ENCODE results near the gene PTPRO. TPM values are rescaled to one million over a fixed set of nuclear protein-coding genes. Genes with fewer than 3 reads are reported as not detected.

Gene PTPRO
- total RNA-seq, 4 donors from 2014 or later, result 0.10 to 1.1 (median 0.32) TPM

DNA sequence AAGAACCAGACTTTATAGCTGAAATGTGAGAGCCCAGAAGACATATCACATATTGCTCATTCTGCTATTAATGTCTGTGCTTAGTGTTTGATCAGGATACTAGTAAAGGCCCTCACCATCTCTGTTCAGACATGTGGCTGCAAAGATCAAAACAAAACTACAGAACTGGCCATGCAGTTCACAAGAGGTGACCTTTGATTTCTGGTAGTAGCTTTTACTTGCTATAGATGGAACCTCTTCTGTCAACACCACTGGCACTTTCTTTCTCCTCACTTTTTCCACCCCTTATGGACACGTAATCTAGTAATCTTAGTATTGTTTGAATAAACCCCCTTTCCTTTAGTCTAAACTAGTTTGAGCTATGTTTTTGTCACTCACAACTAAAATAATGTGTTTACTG lies 252.0 kb downstream of the PTPRO start:
- no peak for DNase-seq
- no peak for TF ChIP-seq POLR2A (IDR thresholded peaks at IDR 0.05)
- TF ChIP-seq, protein P1, sequence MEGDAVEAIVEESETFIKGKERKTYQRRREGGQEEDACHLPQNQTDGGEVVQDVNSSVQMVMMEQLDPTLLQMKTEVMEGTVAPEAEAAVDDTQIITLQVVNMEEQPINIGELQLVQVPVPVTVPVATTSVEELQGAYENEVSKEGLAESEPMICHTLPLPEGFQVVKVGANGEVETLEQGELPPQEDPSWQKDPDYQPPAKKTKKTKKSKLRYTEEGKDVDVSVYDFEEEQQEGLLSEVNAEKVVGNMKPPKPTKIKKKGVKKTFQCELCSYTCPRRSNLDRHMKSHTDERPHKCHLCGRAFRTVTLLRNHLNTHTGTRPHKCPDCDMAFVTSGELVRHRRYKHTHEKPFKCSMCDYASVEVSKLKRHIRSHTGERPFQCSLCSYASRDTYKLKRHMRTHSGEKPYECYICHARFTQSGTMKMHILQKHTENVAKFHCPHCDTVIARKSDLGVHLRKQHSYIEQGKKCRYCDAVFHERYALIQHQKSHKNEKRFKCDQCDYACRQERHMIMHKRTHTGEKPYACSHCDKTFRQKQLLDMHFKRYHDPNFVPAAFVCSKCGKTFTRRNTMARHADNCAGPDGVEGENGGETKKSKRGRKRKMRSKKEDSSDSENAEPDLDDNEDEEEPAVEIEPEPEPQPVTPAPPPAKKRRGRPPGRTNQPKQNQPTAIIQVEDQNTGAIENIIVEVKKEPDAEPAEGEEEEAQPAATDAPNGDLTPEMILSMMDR (IDR thresholded peaks at IDR 0.05), result no peak
- Histone ChIP-seq H3K36me3 (no peaks in the 10 kb centered on the region), H3K4me1 (peaks cover 3 to 13% of the 10 kb centered on the region in 2 donors), H3K27me3 (no peaks in the 10 kb centered on the region), H3K27ac (no peak overlapping the region), H3K4me3 (replicated peaks in 1 of 3) (no peak overlapping the region), H3K9me3 (no peaks in the 10 kb centered on the region)
- intact Hi-C loops (cut with DNase I), result no loop called here
- 93 to 95% methylated on average over 1 of the region's 1 CpG for WGBS, 2 donors

DNA sequence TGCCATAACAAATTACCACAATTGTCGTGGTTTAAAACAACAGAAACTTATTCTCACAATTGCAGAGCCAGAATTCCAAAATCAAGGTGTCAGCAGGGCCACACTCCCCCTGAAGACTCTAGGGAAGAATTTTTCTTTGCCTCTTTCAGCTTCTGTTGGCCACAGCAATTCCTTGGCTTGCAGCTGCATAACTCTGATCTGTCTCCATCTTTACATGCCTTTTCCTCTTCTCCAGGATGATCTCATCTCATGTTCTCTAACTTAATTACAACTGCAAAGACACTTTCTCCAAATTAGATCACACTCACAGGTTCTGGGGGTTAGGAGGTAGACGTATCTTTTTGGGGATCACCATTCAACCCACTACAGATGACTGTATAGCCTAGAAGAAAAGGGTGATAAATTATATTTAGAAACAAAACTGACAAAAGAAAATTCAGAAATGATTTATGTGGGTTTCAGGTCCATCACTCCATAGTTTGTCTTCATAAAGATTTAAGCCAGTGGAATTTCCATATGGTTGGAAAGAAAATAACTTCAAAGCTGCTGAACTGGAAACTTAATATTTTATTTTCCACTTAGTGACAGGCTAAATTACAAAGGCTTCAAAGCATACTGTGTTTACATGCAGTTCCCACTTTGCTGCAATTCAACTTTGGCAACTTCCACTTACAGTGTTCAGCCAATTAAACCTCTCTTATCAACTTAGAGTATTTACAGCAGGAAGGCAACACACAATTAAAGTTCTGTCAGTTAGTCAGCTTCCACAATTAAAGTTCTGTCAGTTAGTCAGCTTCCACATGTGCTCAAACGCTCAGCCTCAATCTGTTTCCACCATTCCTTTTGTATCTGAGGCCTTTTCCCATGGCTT lies 253.6 kb downstream of the PTPRO start:
- intact Hi-C loops (cut with DNase I), result no loop called here
- Histone ChIP-seq H3K27me3 (no peaks in the 10 kb centered on the region), H3K4me3 (replicated peaks in 1 of 3) (no peak overlapping the region), H3K27ac (no peak overlapping the region), H3K9me3 (no peaks in the 10 kb centered on the region), H3K36me3 (no peaks in the 10 kb centered on the region), H3K4me1 (peaks cover 0 to 6% of the 10 kb centered on the region in 2 donors)
- TF ChIP-seq POLR2A (IDR thresholded peaks at IDR 0.05), result no peak
- TF ChIP-seq, protein P1 (IDR thresholded peaks at IDR 0.05), result no peak
- 72 to 76% methylated on average over 3 of the region's 3 CpGs for WGBS, 2 donors
- DNase-seq, result no peak

DNA sequence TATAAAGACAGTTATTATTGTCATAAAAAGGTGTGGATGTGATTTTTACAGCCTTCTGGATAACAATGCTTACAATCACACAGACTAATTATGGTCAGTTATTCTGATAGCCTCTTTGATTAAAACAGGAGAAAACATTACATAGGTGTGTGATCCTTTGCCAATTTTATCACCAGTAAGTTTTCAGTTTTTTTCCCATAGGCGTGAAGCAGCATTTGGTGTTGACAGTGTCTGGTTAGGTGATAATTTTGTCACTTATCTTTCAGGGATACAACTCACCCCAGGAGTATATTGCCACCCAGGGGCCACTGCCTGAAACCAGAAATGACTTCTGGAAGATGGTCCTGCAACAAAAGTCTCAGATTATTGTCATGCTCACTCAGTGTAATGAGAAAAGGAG lies 258.1 kb downstream of the PTPRO start:
- H3K27ac ChIP-seq, result no peak overlapping the region
- 87 to 91% methylated on average over 1 of the region's 1 CpG for WGBS, 2 donors
- H3K4me3 ChIP-seq (replicated peaks in 1 of 3), result no peak overlapping the region
- no peaks in the 10 kb centered on the region for H3K4me1 ChIP-seq
- no peaks in the 10 kb centered on the region for H3K27me3 ChIP-seq
- intact Hi-C loops (cut with DNase I), result loop anchor here (10.0 kb wide), 2 partner anchors 46 to 306 kb away; no protein-coding TSS in a partner anchor
- no peaks in the 10 kb centered on the region for H3K9me3 ChIP-seq
- TF ChIP-seq, protein P1 (IDR thresholded peaks at IDR 0.05), result no peak
- no peak for DNase-seq
- no peaks in the 10 kb centered on the region for H3K36me3 ChIP-seq

DNA sequence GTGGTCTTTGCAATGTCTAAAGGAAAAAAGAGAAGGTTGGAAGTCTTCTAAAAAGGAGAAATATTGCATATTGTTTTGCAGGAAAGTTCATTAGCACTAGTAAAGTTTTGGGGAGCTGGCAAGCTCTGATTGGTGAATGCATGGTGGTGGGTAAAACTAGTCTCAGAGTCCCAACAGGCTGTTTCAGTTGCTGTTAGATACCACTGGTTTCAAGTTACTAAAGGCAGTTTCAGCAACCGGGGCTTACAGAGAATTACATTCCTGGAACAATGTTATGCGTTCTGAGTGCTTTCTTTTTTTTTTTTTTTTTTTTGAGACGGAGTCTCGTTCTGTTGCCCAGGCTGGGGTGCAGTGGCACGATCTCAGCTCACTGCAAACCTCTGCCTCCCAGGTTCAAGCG lies 258.7 kb downstream of the PTPRO start:
- WGBS, 2 donors, result 44 to 50% methylated on average over 6 of the region's 6 CpGs
- Histone ChIP-seq H3K36me3 (no peaks in the 10 kb centered on the region), H3K4me3 (replicated peaks in 1 of 3) (no peak overlapping the region), H3K27me3 (no peaks in the 10 kb centered on the region), H3K27ac (no peak overlapping the region), H3K4me1 (no peaks in the 10 kb centered on the region), H3K9me3 (no peaks in the 10 kb centered on the region)
- intact Hi-C loops (cut with DNase I), result loop anchor here (10.0 kb wide), 2 partner anchors 46 to 306 kb away; no protein-coding TSS in a partner anchor
- DNase-seq, result no peak
- TF ChIP-seq POLR2A (IDR thresholded peaks at IDR 0.05), result no peak
- TF ChIP-seq, protein P1 (IDR thresholded peaks at IDR 0.05), result no peak

DNA sequence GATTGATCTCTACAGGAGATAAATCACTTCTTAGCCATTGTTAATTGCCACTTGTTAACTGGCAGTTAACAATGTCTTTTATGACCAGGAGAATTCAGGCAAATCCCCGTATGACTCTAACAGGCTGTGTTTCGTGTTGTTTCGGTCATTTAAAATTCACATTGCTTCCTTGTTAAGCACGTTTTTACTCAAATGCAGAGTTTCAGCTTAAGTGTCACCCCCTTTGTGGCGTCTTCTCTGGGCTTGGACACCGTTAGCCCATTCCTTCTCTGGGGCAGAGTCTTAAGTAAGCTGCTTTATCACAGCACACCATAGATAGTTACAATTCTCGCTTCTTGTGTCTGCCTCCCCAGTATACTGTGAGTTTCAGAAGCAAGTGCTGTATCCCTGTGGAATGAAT lies 261.5 kb downstream of the PTPRO start:
- TF ChIP-seq, protein P1 (IDR thresholded peaks at IDR 0.05), result no peak
- TF ChIP-seq POLR2A (IDR thresholded peaks at IDR 0.05), result no peak
- WGBS, 2 donors, result 79 to 81% methylated on average over 7 of the region's 7 CpGs
- H3K27me3 ChIP-seq, result no peaks in the 10 kb centered on the region
- H3K27ac ChIP-seq, result no peak overlapping the region
- no peak for DNase-seq
- H3K36me3 ChIP-seq, result no peaks in the 10 kb centered on the region
- H3K4me3 ChIP-seq (replicated peaks in 1 of 3), result no peak overlapping the region
- H3K9me3 ChIP-seq, result no peaks in the 10 kb centered on the region
- no peaks in the 10 kb centered on the region for H3K4me1 ChIP-seq
- intact Hi-C loops (cut with DNase I), result loop anchor here (10.0 kb wide), 2 partner anchors 49 to 309 kb away; no protein-coding TSS in a partner anchor
